Endothelial cell of umbilical vein (primary cell): ENCODE data around the gene EN2. TPM values are rescaled to one million over a fixed set of nuclear protein-coding genes. Genes with fewer than 3 reads are reported as not detected.

Experiments used
- BruUV-seq: library from RNA; stranded (reverse); fragments of 400-500 nt; replicated peaks from 2 replicates; lab custom pipeline; 2021; lab: Mats Ljungman, UMichigan
- CTCF ChIA-PET: fragments of 300-600, 350-600 bp; sonication (Branson Sonifier 250); formaldehyde crosslinking; loops from one replicate; lab custom pipeline; 2021; ENCODE audit warnings: antibody characterized with exemption, inconsistent platforms; lab: Charles Lee
- POLR2A ChIA-PET: fragments of 300-600, 350-600 bp; sonication (Branson Sonifier 250); formaldehyde crosslinking; loops from one replicate; lab custom pipeline; 2021; ENCODE audit warnings: antibody characterized with exemption, inconsistent platforms; lab: Charles Lee
- DNase-seq: peaks from one replicate; pipeline ENCODE4 v3.0.0-alpha.2; 2011; ENCODE audit warnings: low read depth, low spot score
- FAIRE-seq: peaks from 2 replicates; lab custom pipeline; 2011; peaks lifted over from hg19 to GRCh38; lab: Jason Lieb, UNC
- H2AFZ ChIP-seq: 2 replicates; pipeline ENCODE4 v1.6.0; 2012; ENCODE audit warnings: low read depth, low read length, control low read depth, inconsistent platforms
- H3K27ac ChIP-seq: 2 replicates; pipeline ENCODE4 v1.5.1; 2011; ENCODE audit warnings: low read depth, mild to moderate bottlenecking, control low read depth, low read length, moderate library complexity; ENCODE audit not compliant: insufficient read depth
- H3K27me3 ChIP-seq, 2 experiments: 2 replicates each; pipeline versions ENCODE4 v1.6.0 to v1.6.1; 2011; ENCODE audit warnings: low read length in 2 of 2, mixed read lengths in 1 of 2; ENCODE audit not compliant: control insufficient read depth in 2 of 2, insufficient read depth in 2 of 2
- H3K36me3 ChIP-seq, 2 experiments: 2 replicates in 1 of 2; 3 replicates in 1 of 2; pipeline ENCODE4 v1.5.1; 2011; ENCODE audit warnings: low read length in 2 of 2, mild to moderate bottlenecking in 1 of 2, moderate library complexity in 1 of 2; ENCODE audit not compliant: control insufficient read depth in 2 of 2, insufficient read depth in 2 of 2; ENCODE audit errors: extremely low read depth in 1 of 2
- H3K4me1 ChIP-seq: 3 replicates; pipeline ENCODE4 v1.5.1; 2011; ENCODE audit warnings: mild to moderate bottlenecking, low read length; ENCODE audit not compliant: control insufficient read depth, insufficient read depth; ENCODE audit errors: extremely low read depth
- H3K4me2 ChIP-seq: 2 replicates; pipeline ENCODE4 v1.6.1; 2011; ENCODE audit warnings: low read length, control low read depth, mixed read lengths; ENCODE audit not compliant: insufficient read depth
- H3K4me3 ChIP-seq, 3 experiments: fragments of 200-600 bp in 1 of 3; sonication (generic), shearing (Covaris generic) in 1 of 3; replicated peaks in 1 of 3; 2 replicates each; pipeline ENCODE4 v1.5.1; 2011 to 2016; ENCODE audit warnings: control low read depth in 3 of 3, low read length in 3 of 3, mild to moderate bottlenecking in 2 of 3, inconsistent platforms in 1 of 3, low read depth in 1 of 3, moderate library complexity in 1 of 3; ENCODE audit not compliant: insufficient read depth in 1 of 3
- H3K79me2 ChIP-seq: 2 replicates; pipeline ENCODE4 v1.6.0; 2012; ENCODE audit warnings: low read length, inconsistent platforms; ENCODE audit not compliant: control insufficient read depth, insufficient read depth
- H3K9ac ChIP-seq: replicated peaks from 2 replicates; pipeline ENCODE3; 2011; ENCODE audit warnings: low read length, control low read depth; ENCODE audit not compliant: insufficient read depth; ENCODE audit errors: extremely low read depth
- H3K9me1 ChIP-seq: replicated peaks from 3 replicates; pipeline ENCODE4 v1.6.0; 2011; ENCODE audit warnings: mild to moderate bottlenecking, low read length; ENCODE audit not compliant: control insufficient read depth, insufficient read depth; ENCODE audit errors: extremely low read depth
- H3K9me3 ChIP-seq: replicated peaks from 2 replicates; pipeline ENCODE4 v1.5.1; 2012; ENCODE audit warnings: low read length, inconsistent platforms; ENCODE audit not compliant: control insufficient read depth, insufficient read depth
- H4K20me1 ChIP-seq: replicated peaks from 2 replicates; pipeline ENCODE3; 2011; ENCODE audit warnings: mild to moderate bottlenecking, low read length; ENCODE audit not compliant: control insufficient read depth, insufficient read depth; ENCODE audit errors: extremely low read depth
- CTCF ChIP-seq, 2 donors: IDR thresholded peaks; 1 replicate in 1 of 2; 2 replicates in 1 of 2; pipeline ENCODE4 v1.5.1; 2011; ENCODE audit warnings: low read length in 2 of 2, mild to moderate bottlenecking in 2 of 2, moderate library complexity in 2 of 2, control low read depth in 1 of 2, inconsistent platforms in 1 of 2, low read depth in 1 of 2; ENCODE audit not compliant: insufficient read depth in 1 of 2; ENCODE audit errors: extremely low read depth in 1 of 2
- EZH2 ChIP-seq: IDR thresholded peaks from 2 replicates; pipeline ENCODE4 v1.6.1; 2012; ENCODE audit warnings: borderline replicate concordance, low read depth, mild to moderate bottlenecking, moderate library complexity, low read length, inconsistent platforms; ENCODE audit not compliant: severe bottlenecking
- FOS ChIP-seq: IDR thresholded peaks from 2 replicates; pipeline ENCODE4 v1.6.1; 2011; ENCODE audit warnings: mild to moderate bottlenecking, low read length, moderate library complexity, borderline replicate concordance; ENCODE audit not compliant: insufficient read depth
- GATA2 ChIP-seq: IDR thresholded peaks from 2 replicates; pipeline ENCODE4 v1.7.0; 2011; ENCODE audit warnings: low read depth, mild to moderate bottlenecking, moderate library complexity, mixed read lengths, low read length; ENCODE audit not compliant: insufficient read length, insufficient read depth
- JUN ChIP-seq: IDR thresholded peaks from 2 replicates; pipeline ENCODE4 v1.6.1; 2011; ENCODE audit warnings: borderline replicate concordance, low read depth; ENCODE audit not compliant: insufficient read length, insufficient read depth
- MAX ChIP-seq: IDR thresholded peaks from 2 replicates; pipeline ENCODE4 v1.6.1; 2011; ENCODE audit not compliant: insufficient read depth, insufficient read length
- MYC ChIP-seq: IDR thresholded peaks from one replicate; pipeline ENCODE4 v1.6.1; 2011; ENCODE audit warnings: mild to moderate bottlenecking, low read depth, low read length
- POLR2A ChIP-seq: IDR thresholded peaks from 2 replicates; pipeline ENCODE4 v1.6.1; 2012; ENCODE audit warnings: low read depth, mild to moderate bottlenecking, control low read depth, low read length
- POLR2AphosphoS5 ChIP-seq: IDR thresholded peaks from 2 replicates; pipeline ENCODE4 v1.6.1; 2012; ENCODE audit warnings: low read depth, mild to moderate bottlenecking, control low read depth, low read length, moderate library complexity; ENCODE audit not compliant: insufficient read depth
- dilution Hi-C: fragments of 300-500 bp; cut with MboI; formaldehyde crosslinking; loops from one replicate; pipeline ENCODE4 v1.15.0; 2019; ENCODE audit warnings: low sequenced_read_pairs; ENCODE audit not compliant: extremely low pct_ligation_motif_present
- intact Hi-C: fragments of 100-400 bp; cut with micrococcal nuclease; formaldehyde crosslinking; loops from one replicate; pipeline ENCODE4 v1.10.0; 2022
- polyA plus RNA-seq, 4 experiments: library from polyadenylated mRNA; depleted of rRNA in 3 of 4; stranded (reverse) in 3 of 4; unstranded in 1 of 4; fragments of >200 nt; gene quantifications; 2 replicates each; pipeline versions ENCODE4 v1.2.1 to v1.2.3, GENCODE V29; 2011 to 2012; ENCODE audit warnings: missing spikeins in 1 of 4
- total RNA-seq: library from RNA; stranded (reverse); gene quantifications from 2 replicates; pipeline ENCODE4 v1.2.3, GENCODE V29; 2021

The EN2 gene
- total and polyA plus RNA-seq, 2 donors (not counting 3 experiments of a cell fraction or from before 2014, with no cell fraction given): not detected

GRCh38 chr7:155453296-155454182 is 4.4 kb upstream of the EN2 start:
- Histone ChIP-seq H3K36me3 (no peaks in the 10 kb centered on the region), H3K27me3 (peaks cover 79 to 94% of the 10 kb centered on the region in 2 experiments), H2AFZ (no peak overlapping the region), H3K4me3 (no peak overlapping the region), H3K9ac (no peak overlapping the region), H3K4me1 (no peaks in the 10 kb centered on the region), H3K9me1 (no peaks in the 10 kb centered on the region), H3K27ac (no peak overlapping the region), H4K20me1 (no peaks in the 10 kb centered on the region), H3K9me3 (no peaks in the 10 kb centered on the region), H3K79me2 (no peaks in the 10 kb centered on the region), H3K4me2 (no peak overlapping the region)
- intact Hi-C loops: loop anchor here (10.0 kb wide), 1 partner anchor 311 kb away; no protein-coding TSS in a partner anchor
- FAIRE-seq: no peak
- DNase-seq: no peak
- BruUV-seq: no TSS peak
- POLR2A ChIA-PET: no interaction called here
- TF ChIP-seq CTCF (IDR thresholded peaks at IDR 0.05; ENCODE audit: extremely low read depth in 1 of 2, insufficient read depth in 1 of 2, low read depth in 1 of 2, low read length in 2 of 2): no peak
- TF ChIP-seq JUN: no peak
- TF ChIP-seq MAX: no peak
- no peak for TF ChIP-seq EZH2
- TF ChIP-seq POLR2AphosphoS5: no peak
- no peak for TF ChIP-seq GATA2
- TF ChIP-seq FOS: no peak
- TF ChIP-seq POLR2A: no peak
- TF ChIP-seq MYC: no peak
- CTCF ChIA-PET: interaction anchor here (0.8 kb wide), 1 partner anchor 73 kb away, joined by 3 read pairs; no protein-coding TSS in a partner anchor
- dilution Hi-C loops: no loop called here
